ENCODE results near the gene PEX11B. TPM values are rescaled to one million over a fixed set of nuclear protein-coding genes. Genes with fewer than 3 reads are reported as not detected.

PEX11B gene
- total and polyA plus RNA-seq, 8 donors, result 10.7 to 21.9 (median 12.5) TPM

GRCh38 chr1:145901312-145902021 lies 17.1 kb downstream of the PEX11B start:
- H3K4me1 ChIP-seq, result no peaks in the 10 kb centered on the region
- intact Hi-C loops (cut with DNase I), result no loop called here
- ATAC-seq (no peak), DNase-seq (no peak), FAIRE-seq (no peak)
- H3K9me3 ChIP-seq, result no peaks in the 10 kb centered on the region
- H3K27me3 ChIP-seq, result no peaks in the 10 kb centered on the region
- H3K36me3 ChIP-seq, result no peaks in the 10 kb centered on the region
- no peak overlapping the region for H3K4me3 ChIP-seq
- TF ChIP-seq CTCF (IDR thresholded peaks at IDR 0.05), result no peak
- H3K27ac ChIP-seq, result no peak overlapping the region
- 79 to 81% methylated on average over 12 of the region's 12 CpGs for WGBS, 2 donors

GRCh38 chr1:145898756-145899155 lies 19.8 kb downstream of the PEX11B start:
- DNase-seq (no peak), FAIRE-seq (no peak), ATAC-seq (no peak)
- no peak for TF ChIP-seq CTCF (IDR thresholded peaks at IDR 0.05)
- intact Hi-C loops (cut with DNase I), result loop anchor here in 1 of 3 donors (10.0 kb wide), 1 partner anchor 116 kb away; no protein-coding TSS in a partner anchor
- Histone ChIP-seq H3K9me3 (no peaks in the 10 kb centered on the region), H3K27me3 (no peaks in the 10 kb centered on the region), H3K36me3 (no peaks in the 10 kb centered on the region), H3K4me3 (no peak overlapping the region), H3K4me1 (no peaks in the 10 kb centered on the region), H3K27ac (no peak overlapping the region)
- WGBS, 2 donors, result 92 to 93% methylated on average over 5 of the region's 5 CpGs

GRCh38 chr1:145897969-145898368 lies 20.5 kb downstream of the PEX11B start:
- intact Hi-C loops (cut with DNase I), result loop anchor here in 1 of 3 donors (10.0 kb wide), 1 partner anchor 117 kb away; no protein-coding TSS in a partner anchor

GRCh38 chr1:145895471-145895870 lies 23.0 kb downstream of the PEX11B start:
- TF ChIP-seq CTCF (IDR thresholded peaks at IDR 0.05), result no peak

More at GRCh38 chr1:145897969-145898368, 20.5 kb downstream of the PEX11B start:
- TF ChIP-seq CTCF (IDR thresholded peaks at IDR 0.05), result no peak
- no peak for DNase-seq
- H3K36me3 ChIP-seq, result no peaks in the 10 kb centered on the region
- WGBS, 2 donors, result 49 to 53% methylated on average over 1 of the region's 1 CpG
- H3K9me3 ChIP-seq, result no peaks in the 10 kb centered on the region
- H3K4me3 ChIP-seq, result no peak overlapping the region
- no peak for FAIRE-seq
- peaks cover 1 to 3% (median 1%) of the 10 kb centered on the region in 3 donors for H3K4me1 ChIP-seq
- H3K27me3 ChIP-seq, result no peaks in the 10 kb centered on the region
- no peak for ATAC-seq
- no peak overlapping the region for H3K27ac ChIP-seq

More at GRCh38 chr1:145895471-145895870, 23.0 kb downstream of the PEX11B start:
- ATAC-seq, result no peak
- Histone ChIP-seq H3K27me3 (no peaks in the 10 kb centered on the region), H3K9me3 (no peaks in the 10 kb centered on the region), H3K4me1 (peaks cover 17 to 27% (median 21%) of the 10 kb centered on the region in 3 donors), H3K27ac (no peak overlapping the region), H3K4me3 (no peak overlapping the region), H3K36me3 (no peaks in the 10 kb centered on the region)
- no peak for FAIRE-seq
- WGBS, 2 donors, result 89 to 91% methylated on average over 1 of the region's 1 CpG
- intact Hi-C loops (cut with DNase I), result loop anchor here in 1 of 3 donors (10.0 kb wide), 1 partner anchor 119 kb away; no protein-coding TSS in a partner anchor
- no peak for DNase-seq
